NCI-H2227 treated with DMSO at 0.1 percent for 48 hours (cell line): ENCODE results near the gene PRR19.

Experiments used
- DNase-seq: peaks from one replicate; lab custom pipeline; 2025; lab: John Stamatoyannopoulos, UW

The PRR19 gene

GRCh38 chr19:42284066-42284501 lies 17.8 kb upstream of the PRR19 start:
- peak; percentile 90 for DNase-seq

GRCh38 chr19:42284591-42285341 lies 17.2 kb upstream of the PRR19 start:
- no peak for DNase-seq

- DNase-seq, result no peak
Measured at GRCh38 chr19:42285541-42285941, 16.4 kb upstream of the PRR19 start.

- no peak for DNase-seq
Measured at GRCh38 chr19:42285988-42286348, 16.0 kb upstream of the PRR19 start.

- peak; percentile 36 for DNase-seq
Measured at GRCh38 chr19:42286349-42287016, 15.4 kb upstream of the PRR19 start.

- no peak for DNase-seq
Measured at GRCh38 chr19:42287017-42287826, 14.7 kb upstream of the PRR19 start.

GRCh38 chr19:42287827-42288107 lies 14.2 kb upstream of the PRR19 start:
- DNase-seq, result no peak

GRCh38 chr19:42288387-42288786 lies 13.5 kb upstream of the PRR19 start:
- DNase-seq, result no peak

GRCh38 chr19:42288881-42289555 lies 12.9 kb upstream of the PRR19 start:
- no peak for DNase-seq

GRCh38 chr19:42289556-42290041 lies 12.3 kb upstream of the PRR19 start:
- DNase-seq, result no peak

GRCh38 chr19:42290136-42290522 lies 11.8 kb upstream of the PRR19 start:
- DNase-seq, result no peak

GRCh38 chr19:42290523-42291434 lies 11.2 kb upstream of the PRR19 start:
- DNase-seq, result no peak

- peak; percentile 49 for DNase-seq
Measured at GRCh38 chr19:42291435-42291810, 10.5 kb upstream of the PRR19 start.

GRCh38 chr19:42292042-42292960 lies 9.6 kb upstream of the PRR19 start:
- DNase-seq, result no peak

GRCh38 chr19:42292963-42293362 lies 9.0 kb upstream of the PRR19 start:
- DNase-seq, result no peak

- no peak for DNase-seq
Measured at GRCh38 chr19:42293540-42293939, 8.4 kb upstream of the PRR19 start.

- no peak for DNase-seq
Measured at GRCh38 chr19:42293948-42294347, 8.0 kb upstream of the PRR19 start.

GRCh38 chr19:42294471-42295137 lies 7.3 kb upstream of the PRR19 start:
- DNase-seq, result no peak

- no peak for DNase-seq
Measured at GRCh38 chr19:42295342-42295741, 6.6 kb upstream of the PRR19 start.
